Large intestine (tissue), 3 donors: ENCODE results near the gene SH2D4B. TPM values are rescaled to one million over a fixed set of nuclear protein-coding genes. Genes with fewer than 3 reads are reported as not detected.

Experiments
- DNase-seq, 2 donors: peaks; one replicate each; pipeline versions ENCODE4 v3.0.0 to v3.0.0-alpha.2; 2013
- H3K27ac ChIP-seq: one replicate; pipeline ENCODE4 v1.5.1; 2013; ENCODE audit warnings: low read length
- H3K27me3 ChIP-seq: 2 replicates; pipeline ENCODE4 v1.6.1; 2013; ENCODE audit warnings: low read length; ENCODE audit not compliant: control insufficient read depth, insufficient read depth
- H3K36me3 ChIP-seq: 2 replicates; pipeline ENCODE4 v1.6.1; 2013; ENCODE audit warnings: low read length; ENCODE audit not compliant: control insufficient read depth, insufficient read depth
- H3K4me1 ChIP-seq: one replicate; pipeline ENCODE4 v1.6.1; 2013; ENCODE audit warnings: low read length; ENCODE audit not compliant: control insufficient read depth, insufficient read depth
- H3K4me3 ChIP-seq: one replicate; pipeline ENCODE4 v1.5.1; 2013; ENCODE audit warnings: low read length
- H3K9me3 ChIP-seq: one replicate; pipeline ENCODE4 v1.6.1; 2013; ENCODE audit warnings: mild to moderate bottlenecking, low read depth, low read length, moderate library complexity; ENCODE audit not compliant: control insufficient read depth
- WGBS: methylation state at CpG from one replicate; pipeline ENCODE4 v1.1.5; 2013; ENCODE audit warnings: low lambda C conversion rate; ENCODE audit not compliant: insufficient coverage; 5-methylcytosine and 5-hydroxymethylcytosine counted together
- polyA plus RNA-seq: library from polyadenylated mRNA; unstranded; fragments of 120-200 nt; gene quantifications from one replicate; pipeline ENCODE4 v1.2.1, GENCODE V29; 2013

The SH2D4B gene
- polyA plus RNA-seq, 1 donor, result 0.01 TPM

DNA sequence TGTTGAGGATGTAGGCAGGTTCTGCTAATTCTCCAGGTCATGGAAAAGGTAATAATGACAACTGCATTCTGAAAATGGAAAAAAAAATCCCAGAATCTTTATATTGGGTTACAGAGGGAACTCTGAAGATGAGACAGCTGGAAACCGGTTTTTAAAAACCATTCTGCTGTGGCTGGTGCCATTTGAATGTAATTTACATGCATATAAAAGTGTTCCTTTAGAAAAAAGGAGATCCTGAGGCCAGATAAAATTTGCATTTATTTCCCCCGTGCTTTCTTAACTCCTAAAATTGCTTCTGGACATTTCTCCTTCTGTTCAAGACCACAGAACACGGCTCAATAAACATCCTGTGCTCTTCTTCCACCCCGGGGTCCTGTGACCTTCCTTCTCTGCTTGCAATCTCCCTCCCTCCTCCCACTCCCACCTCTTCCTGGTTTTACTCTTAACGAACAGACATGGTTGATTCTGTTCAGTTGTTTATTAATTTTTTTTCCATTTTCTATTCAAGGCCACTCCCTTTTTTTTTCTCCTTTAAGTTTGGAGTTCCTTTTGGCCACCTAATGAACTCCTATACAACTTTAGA is 41.6 kb downstream of the SH2D4B start:
- DNase-seq, result no peak
- no peak overlapping the region for H3K27ac ChIP-seq

DNA sequence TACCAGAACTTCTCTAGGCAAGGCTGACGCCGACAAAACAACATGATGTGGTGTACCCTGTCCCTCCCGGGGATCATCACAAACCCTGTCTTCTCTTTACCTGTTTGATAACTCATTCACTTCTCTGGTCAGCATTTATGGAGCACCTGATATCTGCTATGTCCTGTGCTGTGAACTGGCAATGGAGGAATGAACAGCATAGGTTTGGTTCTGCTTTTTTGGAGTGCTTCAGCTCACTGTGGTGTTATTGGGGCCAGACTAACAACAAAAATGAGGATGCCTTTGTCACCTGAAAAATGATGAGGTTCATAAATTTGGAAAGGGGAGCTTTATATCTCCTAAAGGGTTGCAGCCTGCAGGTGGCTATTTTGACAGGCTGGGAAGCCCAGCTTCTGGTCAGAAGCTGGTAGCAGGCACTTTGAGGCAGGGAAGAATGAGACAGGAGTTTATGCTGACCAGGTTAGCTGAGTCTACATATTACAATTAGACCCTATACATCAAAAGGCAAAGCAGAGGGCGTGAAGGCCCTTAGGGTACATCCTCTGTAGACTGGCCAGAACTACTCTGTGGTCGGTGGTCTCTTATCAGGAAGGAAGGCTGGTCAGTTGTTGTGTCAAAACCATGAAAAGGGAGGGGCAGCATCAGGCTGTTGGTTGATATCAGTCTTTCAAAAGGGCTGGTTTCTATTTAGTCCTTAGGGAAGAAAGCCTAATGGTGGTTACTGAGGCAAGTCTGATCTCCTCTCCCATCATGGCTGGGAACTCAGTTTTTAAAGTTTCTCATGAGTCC is 42.3 kb downstream of the SH2D4B start:
- Histone ChIP-seq H3K27me3 (no peaks in the 10 kb centered on the region), H3K27ac (no peak overlapping the region), H3K4me3 (no peak overlapping the region), H3K4me1 (no peaks in the 10 kb centered on the region), H3K36me3 (no peaks in the 10 kb centered on the region), H3K9me3 (no peaks in the 10 kb centered on the region)
- no peak for DNase-seq
- WGBS, result 100% methylated on average over 2 of the region's 5 CpGs

More for the DNA sequence above, 41.6 kb downstream of the SH2D4B start:
- WGBS, result 9% methylated on average over 3 of the region's 5 CpGs
- no peaks in the 10 kb centered on the region for H3K9me3 ChIP-seq
- H3K4me3 ChIP-seq, result no peak overlapping the region
- no peaks in the 10 kb centered on the region for H3K4me1 ChIP-seq
- no peaks in the 10 kb centered on the region for H3K36me3 ChIP-seq
- no peaks in the 10 kb centered on the region for H3K27me3 ChIP-seq

DNA sequence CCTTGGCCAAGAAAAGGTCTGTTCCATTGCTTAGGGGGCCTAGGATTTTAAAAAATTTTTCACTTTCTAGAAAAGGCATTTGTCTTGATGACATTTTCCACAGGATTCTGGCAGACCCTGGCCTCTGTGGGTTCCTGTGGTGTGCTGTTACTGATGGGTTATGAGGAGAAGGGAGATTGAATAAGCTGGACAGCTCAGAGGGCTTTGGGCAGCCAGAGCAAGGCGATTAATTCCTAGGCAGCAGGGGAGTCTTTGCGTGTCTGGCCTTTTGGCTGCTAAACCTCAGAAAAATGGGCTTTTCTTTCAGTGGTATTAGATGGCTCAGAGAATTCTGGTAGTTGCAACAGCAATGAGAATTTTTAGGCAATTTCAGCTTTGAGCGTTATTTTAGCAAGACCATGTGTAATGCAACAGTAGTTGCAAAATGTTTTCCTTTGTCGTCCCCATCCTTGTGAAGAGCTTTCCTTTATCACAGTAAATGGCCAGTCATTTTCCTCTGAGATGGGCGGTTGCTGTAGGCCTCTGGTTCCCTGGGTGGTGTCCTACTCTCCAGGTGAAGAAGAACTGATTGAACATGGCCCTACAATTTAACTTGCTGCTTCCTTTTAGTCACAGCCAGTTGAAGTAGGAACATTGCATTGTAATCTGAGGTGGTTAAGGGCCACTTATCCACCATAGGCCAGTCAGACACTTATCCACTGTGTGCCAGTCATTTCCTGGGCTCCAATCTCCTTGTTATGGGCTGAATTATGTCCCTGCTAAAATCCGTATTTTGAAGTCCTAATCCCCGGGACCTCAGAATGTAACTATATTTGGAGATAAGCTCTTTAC is 43.2 kb downstream of the SH2D4B start:
- WGBS, result 72% methylated on average over 2 of the region's 7 CpGs
- no peaks in the 10 kb centered on the region for H3K36me3 ChIP-seq
- H3K4me1 ChIP-seq, result no peaks in the 10 kb centered on the region
- no peak overlapping the region for H3K27ac ChIP-seq
- H3K9me3 ChIP-seq, result no peaks in the 10 kb centered on the region
- H3K4me3 ChIP-seq, result no peak overlapping the region
- no peaks in the 10 kb centered on the region for H3K27me3 ChIP-seq
- DNase-seq, result no peak

DNA sequence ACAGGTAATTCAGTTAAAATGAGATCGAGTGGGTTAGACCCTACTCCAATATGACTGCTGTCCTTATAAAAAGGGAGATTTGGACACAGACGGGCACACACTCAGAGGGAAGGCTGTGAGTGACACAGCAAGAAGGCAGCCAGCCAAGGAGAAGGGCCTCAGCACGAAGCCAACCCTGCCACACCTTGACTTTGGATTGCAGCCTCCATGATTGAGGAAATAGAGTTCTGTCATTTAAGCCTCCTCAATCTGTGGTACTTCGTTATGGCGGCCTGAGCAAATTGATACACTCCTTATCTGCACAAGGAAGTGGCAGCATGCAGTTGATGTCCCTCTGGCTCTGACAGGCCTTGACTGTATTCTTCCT is 43.8 kb downstream of the SH2D4B start:
- Histone ChIP-seq H3K4me1 (no peaks in the 10 kb centered on the region), H3K36me3 (no peaks in the 10 kb centered on the region), H3K27me3 (no peaks in the 10 kb centered on the region), H3K27ac (no peak overlapping the region), H3K9me3 (no peaks in the 10 kb centered on the region), H3K4me3 (no peak overlapping the region)
- DNase-seq, result no peak
- WGBS, result 89% methylated on average over 1 of the region's 5 CpGs

DNA sequence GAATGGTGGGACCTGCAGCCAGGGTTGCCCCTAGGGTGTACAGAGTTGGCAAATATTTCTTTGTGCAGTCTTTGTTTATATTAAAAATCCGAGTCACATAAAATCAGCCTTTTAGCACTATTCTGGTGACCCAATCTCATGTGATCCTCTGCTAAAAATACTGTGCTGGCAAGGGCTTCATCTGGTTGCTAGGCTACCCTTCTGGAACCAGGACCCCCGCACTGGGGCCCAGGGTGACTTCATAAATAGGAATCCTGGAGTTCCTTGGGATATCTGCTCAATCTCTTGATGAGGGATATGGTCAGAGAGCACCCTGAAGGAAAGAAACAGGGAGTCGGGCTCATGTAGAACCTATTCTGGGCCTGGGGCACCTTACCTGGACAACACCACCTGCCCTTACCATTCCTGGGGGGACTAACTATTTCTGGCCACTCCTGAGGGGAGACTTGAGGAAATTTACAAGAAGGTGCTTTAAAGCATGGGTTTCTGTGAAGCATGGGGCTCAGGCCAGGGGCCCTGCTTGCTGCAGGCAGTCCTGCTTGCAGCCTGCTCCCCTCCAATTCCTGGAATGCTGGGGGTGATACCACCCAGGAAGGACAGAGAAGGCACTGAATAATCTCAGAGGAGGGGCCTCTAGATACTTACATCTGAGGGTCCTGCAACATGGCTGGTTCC is 44.7 kb downstream of the SH2D4B start:
- H3K36me3 ChIP-seq, result no peaks in the 10 kb centered on the region
- no peaks in the 10 kb centered on the region for H3K27me3 ChIP-seq
- no CpG with 5 or more reads among the region's 3 CpGs for WGBS
- H3K9me3 ChIP-seq, result no peaks in the 10 kb centered on the region
- no peaks in the 10 kb centered on the region for H3K4me1 ChIP-seq
- DNase-seq, result no peak
- H3K27ac ChIP-seq, result no peak overlapping the region
- H3K4me3 ChIP-seq, result no peak overlapping the region

DNA sequence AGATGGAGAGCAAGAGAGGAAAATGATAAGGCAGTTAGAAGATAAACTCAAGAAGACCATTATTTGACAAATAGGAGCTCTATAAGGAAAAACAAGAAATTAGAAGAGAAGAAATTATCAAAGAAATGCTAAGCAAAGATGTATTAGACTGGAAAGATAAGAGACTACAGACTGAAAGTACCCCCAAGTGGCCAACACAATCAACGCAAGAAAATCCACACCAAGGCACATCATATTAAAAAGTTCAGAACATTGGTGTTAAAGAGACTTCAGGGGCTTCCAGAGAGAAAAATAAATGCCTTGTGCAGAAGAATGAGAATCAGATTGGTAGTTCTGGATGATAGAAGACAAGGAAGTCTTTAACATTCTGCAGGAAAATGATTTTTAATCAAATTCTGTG is 46.0 kb downstream of the SH2D4B start:
- no CpG with 5 or more reads among the region's 1 CpG for WGBS
- H3K36me3 ChIP-seq, result no peaks in the 10 kb centered on the region
- no peak overlapping the region for H3K4me3 ChIP-seq
- H3K27ac ChIP-seq, result no peak overlapping the region
- H3K4me1 ChIP-seq, result no peaks in the 10 kb centered on the region
- H3K27me3 ChIP-seq, result no peaks in the 10 kb centered on the region
- H3K9me3 ChIP-seq, result no peaks in the 10 kb centered on the region
- DNase-seq, result no peak

DNA sequence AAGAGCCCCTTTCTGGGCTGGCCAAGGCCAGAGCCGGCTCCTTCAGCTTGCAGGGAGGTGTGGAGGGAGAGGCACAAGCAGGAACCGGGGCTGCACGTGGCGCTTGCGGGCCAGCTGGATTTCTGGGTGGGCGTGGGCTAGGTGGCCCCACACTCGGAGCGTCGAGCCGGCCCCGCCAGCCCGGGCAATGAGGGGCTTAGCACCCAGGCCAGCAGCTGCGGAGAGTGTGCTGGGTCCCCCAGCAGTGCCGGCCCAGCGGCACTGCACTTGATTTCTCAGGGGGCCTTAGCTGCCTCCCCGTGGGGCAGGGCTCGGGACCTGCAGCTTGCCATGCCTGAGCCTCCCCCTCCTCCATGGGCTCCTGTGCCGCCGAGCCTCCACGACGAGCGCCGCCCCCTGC is 48.1 kb downstream of the SH2D4B start:
- no peak for DNase-seq
- Histone ChIP-seq H3K4me1 (no peaks in the 10 kb centered on the region), H3K4me3 (no peak overlapping the region), H3K27me3 (no peaks in the 10 kb centered on the region), H3K9me3 (no peaks in the 10 kb centered on the region), H3K36me3 (no peaks in the 10 kb centered on the region), H3K27ac (no peak overlapping the region)
- WGBS, result no CpG with 5 or more reads among the region's 23 CpGs

DNA sequence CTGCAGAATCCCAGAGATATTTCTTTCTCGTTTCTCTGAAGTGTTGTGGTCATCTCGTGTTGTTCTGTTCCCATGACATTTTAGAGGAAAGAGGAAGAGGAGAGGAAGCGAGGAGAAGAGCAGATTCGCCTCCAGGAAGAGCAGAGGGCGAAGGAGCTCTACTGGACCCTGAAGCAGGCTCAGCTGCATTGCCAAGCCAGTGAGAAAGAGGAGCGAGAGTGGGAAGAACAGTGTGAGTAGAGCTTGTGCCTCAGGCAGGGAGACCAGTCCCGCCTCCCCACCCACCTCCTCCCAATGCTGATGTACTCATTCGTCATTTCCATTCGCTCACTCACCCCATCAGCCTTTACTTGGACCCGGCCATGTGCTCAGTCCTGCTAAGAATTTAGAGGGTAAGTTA is 50.8 kb downstream of the SH2D4B start:
- no peaks in the 10 kb centered on the region for H3K9me3 ChIP-seq
- WGBS, result 100% methylated on average over 1 of the region's 10 CpGs
- DNase-seq, result no peak
- H3K27me3 ChIP-seq, result no peaks in the 10 kb centered on the region
- H3K4me3 ChIP-seq, result no peak overlapping the region
- no peaks in the 10 kb centered on the region for H3K4me1 ChIP-seq
- H3K36me3 ChIP-seq, result no peaks in the 10 kb centered on the region
- no peak overlapping the region for H3K27ac ChIP-seq

DNA sequence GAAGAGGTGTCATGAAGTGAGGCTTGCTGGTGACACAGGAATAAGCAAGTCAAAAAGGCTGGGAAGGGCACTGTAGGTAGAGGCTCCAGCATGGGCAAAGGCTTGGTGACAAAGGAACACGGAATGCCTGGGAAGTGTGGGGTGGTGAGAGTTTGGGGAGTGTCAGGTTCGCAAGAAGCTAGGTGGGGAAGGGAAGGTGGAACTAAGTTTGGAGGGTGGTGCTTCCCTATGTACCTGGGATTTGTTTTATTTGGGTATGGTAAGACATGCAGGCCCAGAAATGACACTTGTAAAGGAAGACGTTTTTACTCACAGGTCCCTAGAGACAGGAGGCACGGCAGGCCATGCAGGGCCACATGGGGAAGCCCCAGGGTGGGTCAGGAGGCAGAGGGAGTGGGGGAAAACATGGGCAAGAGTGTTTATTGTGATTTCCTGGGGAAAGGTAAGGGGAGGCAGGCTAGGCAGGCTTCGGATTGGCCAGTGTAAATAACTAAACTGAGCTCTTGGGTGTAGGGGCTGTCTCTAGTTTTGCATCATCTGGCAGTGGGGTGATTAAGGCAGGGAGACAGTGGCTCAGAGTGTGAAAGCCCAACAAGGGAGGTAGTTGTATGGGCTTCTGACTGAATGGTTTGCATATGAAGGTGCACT is 52.1 kb downstream of the SH2D4B start:
- Histone ChIP-seq H3K27me3 (no peaks in the 10 kb centered on the region), H3K9me3 (no peaks in the 10 kb centered on the region), H3K27ac (no peak overlapping the region), H3K4me1 (no peaks in the 10 kb centered on the region), H3K36me3 (no peaks in the 10 kb centered on the region), H3K4me3 (no peak overlapping the region)
- no peak for DNase-seq
- WGBS, result 94% methylated on average over 2 of the region's 5 CpGs
